Mucosa of descending colon (tissue), 3 donors: ENCODE data around the gene VSIR. TPM values are rescaled to one million over a fixed set of nuclear protein-coding genes. Genes with fewer than 3 reads are reported as not detected.

Experiments used
- ATAC-seq: fragments of 200-7000 bp; cut with Tn5 transposase; one replicate; pipeline ENCODE4 v1.9.1; 2020; ENCODE audit warnings: mild to moderate bottlenecking, moderate library complexity
- DNase-seq, 3 donors: peaks; one replicate each; pipeline ENCODE4 v3.0.0-alpha.2; 2020
- H3K36me3 ChIP-seq: fragments of 200-600 bp; one replicate; pipeline ENCODE4 v1.8.0; 2021; ENCODE audit warnings: low read depth, mild to moderate bottlenecking
- H3K4me1 ChIP-seq: fragments of 200-600 bp; one replicate; pipeline ENCODE4 v1.8.0; 2021; ENCODE audit warnings: low read depth, mild to moderate bottlenecking
- H3K4me3 ChIP-seq: fragments of 200-600 bp; one replicate; pipeline ENCODE4 v1.8.0; 2021; ENCODE audit warnings: mild to moderate bottlenecking
- H3K9me3 ChIP-seq: fragments of 200-600 bp; one replicate; pipeline ENCODE4 v1.8.0; 2021; ENCODE audit warnings: mild to moderate bottlenecking
- CTCF ChIP-seq: fragments of 200-600 bp; IDR thresholded peaks from one replicate; pipeline ENCODE4 v1.8.0; 2022; ENCODE audit warnings: antibody characterized with exemption, mild to moderate bottlenecking
- intact Hi-C, 2 donors: fragments of 100-400 bp; cut with DNase I in 1 of 2; cut with micrococcal nuclease in 1 of 2; formaldehyde crosslinking; loops; one replicate each; pipeline versions ENCODE4 v1.11.0 to v1.11.1; 2022; cut with DNase I, micrococcal nuclease
- total RNA-seq, 3 donors: library from RNA; stranded (reverse); fragmentation: NEBNext Ultra II Directional in 2 of 3; extraction: Animal tissue kit (Norgen Biotek cat#: 25700) in 2 of 3; gene quantifications; one replicate each; pipeline versions ENCODE4 v1.2.1 to v1.2.4, GENCODE V29; 2021 to 2023
- donor health status: DM: no; HTN: no; CAD: no; lungs with moderate emphysema.
- donor health status: DM: no; HTN: no; CAD: no.
- donor health status: DM: no; HTN: yes; CAD: no.

VSIR gene
- total RNA-seq, 3 donors from 2014 or later = 48.1 to 71.0 (median 60.7) TPM

DNA sequence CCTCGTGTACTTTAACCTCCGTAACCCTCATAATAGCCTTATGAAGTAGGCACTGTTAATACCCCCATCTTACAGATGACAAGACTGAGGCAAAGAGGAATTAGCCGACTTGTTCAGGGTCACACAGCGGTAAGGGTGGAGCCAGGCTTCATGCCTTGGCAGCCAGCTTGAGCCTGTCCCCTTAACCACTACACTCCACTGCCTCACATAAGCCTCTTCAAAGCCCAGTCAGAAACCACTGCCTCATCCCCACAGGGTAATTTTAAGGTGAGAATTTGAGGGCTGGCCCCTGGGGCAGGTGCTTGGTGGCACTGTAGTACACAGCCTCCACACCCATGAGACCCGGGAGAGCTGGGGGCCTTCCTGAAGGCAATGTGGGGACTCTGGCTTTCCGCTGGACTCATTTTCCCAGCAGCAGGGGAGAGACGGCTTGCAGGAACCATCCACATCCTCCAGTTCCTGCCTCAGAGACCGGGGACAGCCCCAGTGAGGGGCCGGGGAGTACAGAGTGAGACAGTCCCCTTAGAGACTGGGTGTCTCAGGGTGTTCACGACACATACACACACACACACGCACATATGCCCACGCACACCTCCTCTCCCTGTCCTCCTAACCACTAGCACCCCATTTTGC, 46.1 kb downstream of the VSIR start:
- H3K9me3 ChIP-seq = no peaks in the 10 kb centered on the region
- H3K4me1 ChIP-seq = peaks cover 45% of the 10 kb centered on the region
- ATAC-seq (peak; percentile 31), DNase-seq (no peak)
- TF ChIP-seq CTCF = no peak
- no peak overlapping the region for H3K4me3 ChIP-seq
- H3K36me3 ChIP-seq = no peaks in the 10 kb centered on the region
- intact Hi-C loops = loop anchor here in 1 of 2 donors (10.0 kb wide), 1 partner anchor 48 kb away; the partner anchor contains the start of gene VSIR

- DNase-seq = no peak
- Histone ChIP-seq H3K4me1 (peaks cover 45% of the 10 kb centered on the region), H3K36me3 (no peaks in the 10 kb centered on the region), H3K4me3 (no peak overlapping the region), H3K9me3 (no peaks in the 10 kb centered on the region)
- ATAC-seq = peak; percentile 47
- intact Hi-C loops = loop anchor here in 1 of 2 donors (10.0 kb wide), 1 partner anchor 48 kb away; the partner anchor contains the start of gene VSIR
- TF ChIP-seq CTCF = no peak
Measured at GRCh38 chr10:71726580-71727104, 46.7 kb downstream of the VSIR start.

DNA sequence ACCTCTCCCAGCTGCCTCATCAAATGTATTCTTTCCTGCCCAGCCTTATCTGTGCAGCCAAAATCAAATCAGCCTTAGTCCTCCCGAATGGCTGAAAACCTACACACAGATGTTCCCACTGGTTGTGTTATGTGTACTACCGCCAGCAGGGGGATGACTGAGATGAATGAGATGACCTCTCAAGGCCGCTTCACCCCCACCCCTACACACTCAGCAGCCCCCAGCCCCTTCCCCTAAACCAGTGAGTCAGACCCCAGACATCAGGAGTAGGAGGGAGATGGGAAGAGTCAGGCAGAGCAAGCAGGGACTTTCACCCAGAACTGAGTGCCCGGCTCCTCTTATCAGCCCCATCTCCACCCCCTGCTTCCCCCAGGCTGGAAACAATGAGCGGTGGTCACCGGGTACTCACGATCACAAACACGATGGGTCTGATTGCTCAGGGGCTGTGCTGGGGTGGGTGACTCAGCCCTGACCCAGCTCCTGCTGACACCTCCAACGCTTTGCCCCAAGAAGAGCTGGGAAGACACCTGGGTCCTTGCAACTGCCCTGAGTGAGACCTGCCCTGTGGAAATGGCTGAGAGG, 47.2 kb downstream of the VSIR start:
- H3K4me1 ChIP-seq = peaks cover 45% of the 10 kb centered on the region
- H3K36me3 ChIP-seq = no peaks in the 10 kb centered on the region
- H3K9me3 ChIP-seq = no peaks in the 10 kb centered on the region
- TF ChIP-seq CTCF = peak; percentile 9
- ATAC-seq (no peak), DNase-seq (peak in 1 of 3 donors; percentile 68)
- intact Hi-C loops = loop anchor here in 1 of 2 donors (10.0 kb wide), 1 partner anchor 49 kb away; the partner anchor contains the start of gene VSIR
- H3K4me3 ChIP-seq = no peak overlapping the region

DNA sequence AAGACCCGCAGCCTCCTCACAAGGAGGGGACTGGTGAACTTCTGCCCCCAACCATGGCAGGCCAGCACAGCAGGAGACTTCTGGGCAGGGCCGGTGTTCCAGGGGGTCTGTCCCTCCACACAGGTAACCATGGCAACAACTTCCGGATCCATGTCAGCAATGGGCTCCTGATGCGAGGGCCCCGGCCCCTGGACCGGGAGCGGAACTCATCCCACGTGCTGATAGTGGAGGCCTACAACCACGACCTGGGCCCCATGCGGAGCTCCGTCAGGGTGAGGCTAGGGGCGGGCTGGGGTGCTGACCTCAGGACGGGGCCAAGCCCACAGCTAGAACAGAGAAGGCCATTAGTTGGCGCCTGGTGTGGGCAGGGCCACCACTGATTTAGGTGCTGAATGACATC, 48.1 kb downstream of the VSIR start:
- intact Hi-C loops = loop anchor here in 1 of 2 donors (10.0 kb wide), 1 partner anchor 50 kb away; the partner anchor contains the start of gene VSIR
- DNase-seq = no peak
- ATAC-seq = no peak
- Histone ChIP-seq H3K4me3 (no peak overlapping the region), H3K4me1 (peaks cover 45% of the 10 kb centered on the region), H3K36me3 (no peaks in the 10 kb centered on the region), H3K9me3 (no peaks in the 10 kb centered on the region)
- TF ChIP-seq CTCF = no peak

- Histone ChIP-seq H3K4me3 (no peak overlapping the region), H3K36me3 (no peaks in the 10 kb centered on the region), H3K4me1 (peaks cover 41% of the 10 kb centered on the region), H3K9me3 (no peaks in the 10 kb centered on the region)
- DNase-seq = no peak
- ATAC-seq = no peak
- intact Hi-C loops = loop anchor here in 1 of 2 donors (10.0 kb wide), 1 partner anchor 50 kb away; the partner anchor contains the start of gene VSIR
- TF ChIP-seq CTCF = no peak
Measured at GRCh38 chr10:71724539-71724938, 48.8 kb downstream of the VSIR start.
